HUES48 (cell line): Measurements from ENCODE around the gene PDPK1.
A peak's percentile ranks its signal among the peaks of the same experiment; 100 is the strongest.

Experiments
- H3K27ac ChIP-seq: one replicate; pipeline ENCODE4 v1.7.0; 2013; ENCODE audit warnings: low read depth, low read length, inconsistent platforms
- H3K27me3 ChIP-seq: 2 replicates; pipeline ENCODE4 v1.6.1; 2013; ENCODE audit warnings: mild to moderate bottlenecking, low read length; ENCODE audit not compliant: control insufficient read depth, insufficient read depth
- H3K36me3 ChIP-seq: 2 replicates; pipeline ENCODE4 v1.6.1; 2013; ENCODE audit warnings: low read length; ENCODE audit not compliant: control insufficient read depth, insufficient read depth
- H3K4me1 ChIP-seq: 2 replicates; pipeline ENCODE4 v1.6.1; 2013; ENCODE audit warnings: mild to moderate bottlenecking, low read length; ENCODE audit not compliant: control insufficient read depth, insufficient read depth
- H3K4me3 ChIP-seq: 2 replicates; pipeline ENCODE4 v1.5.1; 2013; ENCODE audit warnings: mild to moderate bottlenecking, low read depth, low read length
- H3K9ac ChIP-seq: 2 replicates; pipeline ENCODE4 v1.6.1; 2013; ENCODE audit warnings: mild to moderate bottlenecking, low read depth, low read length, moderate library complexity
- H3K9me3 ChIP-seq: 2 replicates; pipeline ENCODE4 v1.6.1; 2013; ENCODE audit warnings: low read length; ENCODE audit not compliant: control insufficient read depth, insufficient read depth

The PDPK1 gene

DNA sequence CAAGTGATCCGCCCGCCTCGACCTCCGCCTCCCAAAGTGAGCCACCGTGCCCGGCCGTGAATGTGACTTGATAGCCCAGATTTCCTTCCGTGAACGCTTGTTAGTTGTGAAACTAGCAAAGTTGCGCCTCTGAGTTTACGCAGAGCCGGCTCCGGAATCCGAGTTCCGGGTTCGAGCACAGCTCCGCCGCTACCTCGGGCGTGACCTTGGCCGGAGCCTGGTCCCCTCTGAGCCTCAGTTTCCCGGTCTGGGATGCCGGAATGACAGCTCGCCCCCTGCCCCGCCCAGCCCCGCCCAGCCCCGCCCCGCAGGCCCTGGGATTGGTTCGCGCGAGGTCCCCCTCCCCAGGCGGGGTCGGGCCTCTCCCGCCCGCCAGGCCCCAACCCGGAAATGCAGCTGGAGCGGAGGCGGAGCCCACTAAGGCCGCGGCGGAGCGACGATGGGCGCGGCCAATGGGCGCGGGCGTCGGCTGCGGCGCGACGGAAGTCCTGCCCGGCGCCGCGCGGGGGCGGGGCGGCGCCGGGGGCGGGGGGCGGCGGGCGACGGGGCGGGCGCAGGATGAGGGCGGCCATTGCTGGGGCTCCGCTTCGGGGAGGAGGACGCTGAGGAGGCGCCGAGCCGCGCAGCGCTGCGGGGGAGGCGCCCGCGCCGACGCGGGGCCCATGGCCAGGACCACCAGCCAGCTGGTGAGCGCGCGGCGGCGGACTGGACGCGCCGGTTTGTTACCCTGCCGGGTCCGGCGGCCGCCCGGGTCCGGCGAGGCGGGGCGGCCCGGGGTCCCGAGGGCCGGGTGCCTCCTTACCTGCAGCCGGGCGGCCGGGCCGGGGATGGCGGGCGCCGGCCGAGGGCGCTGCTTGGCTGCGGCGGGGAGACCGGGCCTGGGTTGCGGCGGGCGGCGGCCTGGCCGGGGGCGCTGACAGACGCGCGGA lies at the start of gene PDPK1:
TSS of gene PDPK1 (plus strand) at position 571 of the 929 bp plus-strand sequence. CDS start at position 663, 92 bp downstream.
- peak within 1 kb of the TSS; percentile 80 for H3K4me3 ChIP-seq
- no peaks in the 10 kb centered on the region for H3K9me3 ChIP-seq
- no peaks in the 10 kb centered on the region for H3K27me3 ChIP-seq
- H3K27ac ChIP-seq, result peak within 1 kb of the TSS; percentile 66
- H3K9ac ChIP-seq, result peak within 1 kb of the TSS; percentile 51; the same call in 1 of the 2 replicates
- peaks cover 4% of the 10 kb centered on the region; the same call in 1 of the 2 replicates for H3K36me3 ChIP-seq
- H3K4me1 ChIP-seq, result no peaks in the 10 kb centered on the region

DNA sequence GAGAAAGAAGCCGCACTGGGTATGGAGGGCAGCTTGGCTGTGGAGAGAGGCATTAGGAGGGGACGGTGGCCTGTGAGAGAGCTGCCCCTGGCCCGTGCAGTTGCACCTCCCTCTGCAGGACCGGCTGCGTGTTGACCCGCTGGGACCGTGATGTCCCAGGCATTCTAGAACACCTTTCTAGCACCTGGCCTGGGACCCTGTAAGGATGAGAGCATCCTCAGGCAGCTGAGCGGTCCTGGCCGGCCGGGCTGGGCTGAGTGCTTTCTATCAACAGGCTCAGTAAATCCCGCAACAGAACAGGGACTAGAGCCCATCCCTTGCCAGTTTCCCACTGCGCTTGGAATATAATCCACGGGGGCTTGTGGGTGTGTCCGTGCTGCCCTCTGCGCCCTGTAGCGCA lies 48.2 kb upstream of the PDPK1 start:
- Histone ChIP-seq H3K4me3 (no peak overlapping the region), H3K4me1 (no peaks in the 10 kb centered on the region), H3K27me3 (no peaks in the 10 kb centered on the region), H3K9me3 (no peaks in the 10 kb centered on the region), H3K36me3 (no peaks in the 10 kb centered on the region), H3K9ac (no peak overlapping the region), H3K27ac (no peak overlapping the region)

DNA sequence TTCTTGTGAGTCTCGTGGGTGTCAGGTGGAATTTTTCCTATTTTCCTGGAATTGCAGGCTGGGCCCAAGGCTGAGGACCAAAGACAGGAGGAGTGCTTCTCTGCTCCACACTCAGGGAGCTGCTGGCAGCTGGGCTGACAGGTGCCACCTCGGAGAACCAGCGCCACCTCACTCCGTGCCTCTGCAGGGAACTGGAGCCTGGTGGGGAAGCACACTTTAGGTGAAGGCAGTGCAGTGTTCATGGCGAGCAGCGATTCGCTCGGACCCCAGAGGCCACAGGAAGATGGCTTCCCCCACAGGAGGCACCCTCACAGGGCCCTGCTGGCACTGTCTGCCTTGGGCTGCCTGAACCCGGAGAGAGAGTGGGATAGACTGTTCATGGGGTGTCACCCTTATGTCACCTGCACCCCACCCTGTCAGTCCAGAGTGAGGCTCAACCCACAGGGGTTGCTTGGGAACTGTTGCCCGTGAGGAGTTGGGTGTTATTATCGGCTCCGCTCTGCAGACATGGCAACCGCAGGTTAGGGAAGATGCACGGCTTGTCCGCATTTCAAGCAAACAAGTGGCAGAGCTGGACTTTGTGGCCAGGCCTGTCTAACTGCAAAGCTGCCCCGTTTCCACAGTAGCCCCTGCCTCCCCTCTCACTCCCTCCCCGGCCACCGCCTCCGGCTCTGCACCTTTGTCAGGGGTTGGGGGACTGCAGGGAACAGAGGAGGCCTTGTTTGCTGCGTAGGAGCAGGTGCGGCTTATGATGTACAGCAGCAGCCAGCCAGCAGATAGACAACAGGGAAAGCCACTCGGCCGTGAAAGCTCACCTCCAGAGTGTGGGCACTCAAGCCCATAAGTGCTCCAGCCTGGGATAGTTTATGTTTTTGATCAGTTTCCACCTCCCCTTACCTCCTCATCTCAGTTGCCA lies 47.4 kb upstream of the PDPK1 start:
- no peaks in the 10 kb centered on the region for H3K4me1 ChIP-seq
- H3K27me3 ChIP-seq, result no peaks in the 10 kb centered on the region
- H3K27ac ChIP-seq, result no peak overlapping the region
- no peaks in the 10 kb centered on the region for H3K36me3 ChIP-seq
- H3K9me3 ChIP-seq, result no peaks in the 10 kb centered on the region
- H3K9ac ChIP-seq, result no peak overlapping the region
- no peak overlapping the region for H3K4me3 ChIP-seq

DNA sequence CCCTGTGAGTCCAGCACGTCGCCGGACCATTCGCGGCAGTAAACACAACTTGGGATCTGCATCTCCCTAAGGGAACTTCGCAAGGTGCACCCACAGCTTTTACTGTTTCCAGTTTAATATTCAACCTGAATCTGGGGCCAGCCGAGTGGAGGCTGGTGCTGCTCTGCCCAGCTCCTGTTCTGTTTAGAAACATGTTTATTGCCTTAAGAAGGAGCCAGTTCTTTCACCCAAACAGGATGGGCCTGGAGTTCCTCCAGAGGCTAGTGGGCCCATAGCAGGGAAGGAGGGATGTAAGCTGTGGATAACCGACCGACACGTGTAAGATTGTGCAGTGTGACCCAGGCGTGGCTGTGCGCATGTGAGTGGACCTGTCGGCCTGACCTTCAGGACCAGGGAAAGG lies 45.5 kb upstream of the PDPK1 start:
- Histone ChIP-seq H3K36me3 (peaks cover 14% of the 10 kb centered on the region; the same call in 1 of the 2 replicates), H3K27me3 (no peaks in the 10 kb centered on the region), H3K9ac (no peak overlapping the region), H3K27ac (no peak overlapping the region), H3K9me3 (no peaks in the 10 kb centered on the region), H3K4me1 (no peaks in the 10 kb centered on the region), H3K4me3 (no peak overlapping the region)

DNA sequence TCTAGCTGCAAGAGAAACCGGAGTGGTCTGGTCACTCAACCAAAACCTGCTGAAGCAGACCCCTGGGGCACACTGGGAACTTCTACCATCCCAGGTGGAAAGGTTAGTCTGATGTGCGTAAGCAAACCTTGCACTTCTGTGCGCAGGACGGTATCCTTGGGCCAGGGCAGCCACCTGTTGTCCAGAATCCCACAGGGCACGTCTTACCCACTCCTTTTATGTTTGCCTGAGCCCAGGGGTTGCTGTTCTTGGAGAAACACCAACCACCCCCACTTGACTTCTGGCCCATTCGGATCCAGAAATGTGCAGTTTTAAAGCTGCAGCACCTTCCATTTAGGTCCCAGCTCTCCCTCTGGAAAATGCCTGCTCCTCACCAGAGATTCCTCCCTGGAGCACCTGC lies 44.2 kb upstream of the PDPK1 start:
- Histone ChIP-seq H3K9me3 (no peaks in the 10 kb centered on the region), H3K4me1 (no peaks in the 10 kb centered on the region)

DNA sequence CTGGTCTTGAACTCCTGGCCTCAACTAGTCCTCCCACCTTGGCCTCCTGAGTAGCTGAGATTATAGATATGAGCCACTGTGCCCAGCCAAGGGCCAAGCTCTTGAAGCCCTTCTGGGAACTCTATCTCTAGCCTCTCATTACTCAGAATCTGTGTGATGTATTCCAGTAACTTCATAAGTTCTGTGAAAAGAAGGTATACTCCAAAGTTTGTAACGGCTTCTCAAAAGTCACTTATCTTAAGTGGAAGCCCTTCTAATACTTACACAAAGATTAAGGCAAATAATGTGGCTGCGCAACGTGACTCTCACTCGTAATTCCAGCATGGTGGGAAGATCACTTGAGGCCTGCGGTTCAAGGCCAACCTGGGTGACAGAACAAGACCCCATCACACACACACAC lies 43.2 kb upstream of the PDPK1 start:
- no peaks in the 10 kb centered on the region for H3K9me3 ChIP-seq
- no peak overlapping the region for H3K9ac ChIP-seq

More for the DNA sequence above, 44.2 kb upstream of the PDPK1 start:
- Histone ChIP-seq H3K4me3 (no peak overlapping the region), H3K9ac (no peak overlapping the region), H3K27ac (no peak overlapping the region), H3K27me3 (no peaks in the 10 kb centered on the region), H3K36me3 (peaks cover 23% of the 10 kb centered on the region)

DNA sequence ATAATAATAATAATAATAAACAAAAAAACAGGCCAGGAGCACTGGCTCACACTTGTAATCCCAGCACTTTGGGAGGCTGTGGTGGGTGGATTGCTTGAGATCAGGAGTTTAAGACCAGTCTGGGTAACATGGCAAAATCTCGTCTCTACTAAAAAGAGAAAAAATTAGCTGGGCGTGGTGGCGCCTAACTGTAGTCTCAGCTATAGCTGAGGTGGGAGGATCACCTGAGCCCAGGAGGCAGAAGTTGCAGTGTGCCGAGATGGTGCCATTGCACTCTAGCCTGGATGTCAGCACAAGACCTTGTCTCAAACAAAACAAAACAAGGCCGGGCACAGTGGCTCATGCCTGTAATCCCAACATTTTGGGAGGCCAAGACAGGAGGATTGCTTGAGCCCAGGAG lies 42.8 kb upstream of the PDPK1 start:
- H3K4me3 ChIP-seq, result no peak overlapping the region
- peaks cover 29% of the 10 kb centered on the region for H3K36me3 ChIP-seq
- no peak overlapping the region for H3K9ac ChIP-seq
- H3K9me3 ChIP-seq, result no peaks in the 10 kb centered on the region
- H3K27ac ChIP-seq, result no peak overlapping the region
- H3K27me3 ChIP-seq, result no peaks in the 10 kb centered on the region
- no peaks in the 10 kb centered on the region for H3K4me1 ChIP-seq

More for the DNA sequence above, 43.2 kb upstream of the PDPK1 start:
- Histone ChIP-seq H3K36me3 (peaks cover 29% of the 10 kb centered on the region), H3K4me3 (no peak overlapping the region), H3K27me3 (no peaks in the 10 kb centered on the region), H3K27ac (no peak overlapping the region), H3K4me1 (no peaks in the 10 kb centered on the region)

DNA sequence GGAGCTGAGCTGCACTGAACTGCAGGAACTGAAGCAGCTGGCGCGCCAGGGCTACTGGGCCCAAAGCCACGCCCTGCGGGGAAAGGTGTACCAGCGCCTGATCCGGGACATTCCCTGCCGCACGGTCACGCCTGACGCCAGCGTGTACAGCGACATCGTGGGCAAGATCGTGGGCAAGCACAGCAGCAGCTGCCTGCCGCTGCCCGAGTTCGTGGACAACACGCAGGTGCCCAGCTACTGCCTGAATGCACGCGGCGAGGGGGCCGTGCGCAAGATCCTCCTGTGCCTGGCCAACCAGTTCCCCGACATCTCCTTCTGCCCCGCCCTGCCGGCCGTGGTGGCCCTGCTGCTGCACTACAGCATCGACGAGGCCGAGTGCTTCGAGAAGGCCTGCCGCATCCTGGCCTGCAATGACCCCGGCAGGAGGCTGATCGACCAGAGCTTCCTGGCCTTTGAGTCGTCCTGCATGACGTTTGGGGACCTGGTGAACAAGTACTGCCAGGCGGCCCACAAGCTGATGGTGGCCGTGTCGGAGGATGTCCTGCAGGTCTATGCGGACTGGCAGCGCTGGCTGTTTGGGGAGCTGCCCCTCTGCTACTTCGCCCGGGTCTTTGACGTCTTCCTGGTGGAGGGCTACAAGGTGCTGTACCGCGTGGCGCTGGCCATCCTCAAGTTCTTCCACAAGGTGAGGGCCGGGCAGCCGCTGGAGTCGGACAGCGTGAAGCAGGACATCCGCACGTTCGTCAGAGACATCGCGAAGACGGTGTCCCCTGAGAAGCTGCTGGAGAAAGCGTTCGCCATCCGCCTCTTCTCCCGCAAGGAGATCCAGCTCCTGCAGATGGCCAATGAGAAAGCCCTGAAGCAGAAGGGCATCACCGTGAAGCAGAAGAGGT lies 41.4 kb upstream of the PDPK1 start:
- Histone ChIP-seq H3K9ac (no peak overlapping the region), H3K4me1 (0 out of 2 replicates have a peak, but pooled peaks cover 3% of the 10 kb centered on the region), H3K9me3 (no peaks in the 10 kb centered on the region), H3K4me3 (no peak overlapping the region), H3K27me3 (no peaks in the 10 kb centered on the region), H3K36me3 (peaks cover 29% of the 10 kb centered on the region), H3K27ac (no peak overlapping the region)

DNA sequence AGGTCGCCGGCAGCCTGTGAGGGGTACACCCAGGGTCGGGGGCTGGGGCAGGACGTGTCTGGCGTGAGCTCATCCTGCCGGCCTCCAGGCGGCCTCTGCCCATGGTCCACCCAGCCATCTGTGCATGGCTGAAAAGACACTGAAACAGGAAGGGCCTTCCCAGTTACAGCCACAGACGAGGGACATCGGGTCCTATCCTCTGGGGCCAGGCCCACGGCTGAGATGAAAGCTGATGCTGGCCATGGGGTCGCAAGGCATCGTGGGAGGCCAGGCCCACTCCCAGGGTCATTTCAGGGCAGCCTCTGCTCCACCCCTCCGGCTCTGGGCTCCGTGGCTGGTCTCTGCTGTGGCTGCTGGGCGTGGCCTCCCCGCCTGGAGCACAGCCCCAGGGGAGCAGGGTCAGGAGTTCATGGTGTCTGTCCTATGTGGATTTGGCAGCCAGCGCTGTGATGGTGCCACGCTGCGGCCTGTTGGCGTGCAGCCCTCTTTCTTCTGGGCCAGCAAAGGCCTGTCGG lies 40.6 kb upstream of the PDPK1 start:
- Histone ChIP-seq H3K4me3 (no peak overlapping the region), H3K36me3 (peaks cover 29% of the 10 kb centered on the region), H3K27me3 (no peaks in the 10 kb centered on the region), H3K9me3 (no peaks in the 10 kb centered on the region), H3K27ac (no peak overlapping the region), H3K4me1 (peaks cover 8% of the 10 kb centered on the region), H3K9ac (no peak overlapping the region)
